Astrocyte of the cerebellum (primary cell): ENCODE measurements around the gene POLR3E.

ENCODE experiments used
- DNase-seq: peaks from one replicate; pipeline ENCODE4 v3.0.0-alpha.2; 2011; ENCODE audit warnings: low read depth
- H3K4me3 ChIP-seq: 2 replicates; pipeline ENCODE4 v1.5.1; 2011; ENCODE audit warnings: mild to moderate bottlenecking, low read depth, low read length, moderate library complexity
- in situ Hi-C: cut with HindIII; loops from 2 replicates; pipeline ENCODE4 v1.10.0; 2017; ENCODE audit warnings: low sequenced_read_pairs
- TF ChIP-seq, protein P1 (sequence below): IDR thresholded peaks from 2 replicates; pipeline ENCODE4 v1.5.1; 2012; ENCODE audit warnings: low read length, low read depth, moderate library complexity, mild to moderate bottlenecking; ENCODE audit errors: missing control alignments

Gene POLR3E

DNA sequence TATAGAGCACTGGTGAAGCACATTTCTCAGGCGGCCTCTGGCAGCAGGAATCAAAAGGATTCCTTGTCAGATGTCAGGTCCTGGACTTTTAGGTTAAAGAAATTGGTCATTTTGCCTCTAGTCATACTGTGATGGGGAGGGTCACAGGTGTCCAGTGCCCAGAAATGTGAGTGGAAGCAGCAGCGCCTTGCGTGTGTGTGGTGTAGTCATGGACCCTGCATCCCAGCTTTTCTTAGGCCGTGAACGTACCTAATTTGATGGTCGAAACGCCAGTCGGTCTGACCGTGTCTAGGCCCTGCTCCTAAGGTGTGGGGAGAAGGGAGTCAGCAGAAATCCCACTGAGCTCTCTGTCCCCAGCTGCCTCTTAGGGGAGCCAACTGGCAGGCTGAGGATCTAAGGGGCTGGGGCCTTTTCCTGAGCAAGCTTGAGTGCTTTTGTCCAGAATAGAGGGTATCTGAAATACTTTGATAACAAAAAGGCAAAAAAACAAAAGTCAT, 32.0 kb downstream of the POLR3E start:
- no peak for DNase-seq
- H3K4me3 ChIP-seq = no peak overlapping the region
- in situ Hi-C loops = no loop called here

DNA sequence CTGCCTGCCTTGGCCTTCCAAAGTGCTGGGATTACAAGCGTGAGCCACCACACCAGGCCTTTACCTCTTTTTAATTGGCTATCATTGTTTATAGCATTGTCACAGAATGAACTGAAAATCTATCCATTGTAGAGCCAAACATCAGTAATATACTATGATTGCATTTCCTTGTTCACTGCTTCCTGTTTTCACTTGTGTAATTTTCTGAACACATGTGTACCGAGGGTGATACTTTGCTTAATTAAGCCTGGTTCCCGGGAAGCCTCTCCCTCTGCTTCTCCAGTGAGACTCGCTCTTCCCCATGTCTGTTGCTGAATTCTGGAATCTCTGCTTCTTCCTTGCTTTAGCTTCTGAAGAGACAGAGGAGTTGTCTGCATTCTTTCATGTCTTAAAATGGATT, 33.1 kb downstream of the POLR3E start:
- TF ChIP-seq, protein P1, sequence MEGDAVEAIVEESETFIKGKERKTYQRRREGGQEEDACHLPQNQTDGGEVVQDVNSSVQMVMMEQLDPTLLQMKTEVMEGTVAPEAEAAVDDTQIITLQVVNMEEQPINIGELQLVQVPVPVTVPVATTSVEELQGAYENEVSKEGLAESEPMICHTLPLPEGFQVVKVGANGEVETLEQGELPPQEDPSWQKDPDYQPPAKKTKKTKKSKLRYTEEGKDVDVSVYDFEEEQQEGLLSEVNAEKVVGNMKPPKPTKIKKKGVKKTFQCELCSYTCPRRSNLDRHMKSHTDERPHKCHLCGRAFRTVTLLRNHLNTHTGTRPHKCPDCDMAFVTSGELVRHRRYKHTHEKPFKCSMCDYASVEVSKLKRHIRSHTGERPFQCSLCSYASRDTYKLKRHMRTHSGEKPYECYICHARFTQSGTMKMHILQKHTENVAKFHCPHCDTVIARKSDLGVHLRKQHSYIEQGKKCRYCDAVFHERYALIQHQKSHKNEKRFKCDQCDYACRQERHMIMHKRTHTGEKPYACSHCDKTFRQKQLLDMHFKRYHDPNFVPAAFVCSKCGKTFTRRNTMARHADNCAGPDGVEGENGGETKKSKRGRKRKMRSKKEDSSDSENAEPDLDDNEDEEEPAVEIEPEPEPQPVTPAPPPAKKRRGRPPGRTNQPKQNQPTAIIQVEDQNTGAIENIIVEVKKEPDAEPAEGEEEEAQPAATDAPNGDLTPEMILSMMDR = no peak
- H3K4me3 ChIP-seq = no peak overlapping the region
- in situ Hi-C loops = no loop called here
- no peak for DNase-seq

More for the DNA sequence above, 32.0 kb downstream of the POLR3E start:
- TF ChIP-seq, protein P1 = no peak

DNA sequence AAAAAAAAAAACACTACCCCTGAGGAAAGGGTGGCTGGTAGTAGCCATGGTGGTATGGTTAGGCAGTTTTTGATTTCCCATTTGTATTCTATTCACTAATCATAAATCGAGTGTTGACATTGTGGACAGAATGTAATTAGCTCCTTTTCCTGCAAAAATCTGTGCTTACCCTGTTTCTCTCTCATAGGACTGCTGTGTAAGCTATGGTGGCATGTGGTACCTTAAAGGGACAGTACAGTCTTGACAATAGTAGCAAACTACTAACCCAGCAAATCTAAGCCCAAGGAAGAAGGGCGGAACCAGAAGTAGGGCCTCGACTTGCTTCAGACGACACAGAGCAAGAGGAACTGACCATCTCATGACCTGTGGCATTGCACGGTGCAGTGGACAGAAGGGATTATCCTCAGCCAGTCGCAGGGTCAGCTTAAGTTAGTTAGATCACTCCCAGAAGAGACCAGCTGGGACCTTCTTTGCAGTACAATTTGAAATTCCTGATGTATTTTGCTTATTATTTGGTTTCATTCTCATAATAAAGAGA, 36.3 kb downstream of the POLR3E start:
- H3K4me3 ChIP-seq = no peak overlapping the region
- TF ChIP-seq, protein P1 = no peak
- in situ Hi-C loops = no loop called here
- no peak for DNase-seq

DNA sequence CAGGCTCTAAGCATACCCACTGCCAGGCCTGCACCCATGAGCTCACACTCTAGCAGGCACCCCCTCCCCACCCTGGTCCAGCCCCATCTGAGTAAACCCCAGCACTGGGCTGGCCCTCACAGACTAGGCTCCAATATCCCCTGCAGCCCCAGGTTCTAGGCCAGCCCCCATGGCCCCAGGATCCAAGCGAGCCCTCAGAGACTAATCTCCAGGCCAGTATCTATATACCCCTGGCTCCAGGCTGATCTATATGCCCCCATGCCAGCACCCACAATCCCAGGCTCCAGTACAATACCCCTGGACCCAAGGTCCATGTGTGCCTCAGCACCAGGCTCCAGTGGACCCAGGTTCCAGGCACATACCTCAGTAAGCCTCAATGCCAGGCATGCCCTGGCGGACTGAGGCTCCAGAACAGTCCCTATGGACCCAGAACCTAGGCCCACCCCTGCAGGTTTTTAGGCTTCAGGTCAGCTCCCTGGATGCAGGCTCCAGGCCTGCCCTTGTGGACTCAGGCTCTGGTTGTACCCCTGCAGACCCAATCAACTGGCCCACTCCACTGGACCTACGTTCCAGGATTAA, 38.5 kb downstream of the POLR3E start:
- in situ Hi-C loops = no loop called here
- no peak overlapping the region for H3K4me3 ChIP-seq
- TF ChIP-seq, protein P1 = no peak
- DNase-seq = no peak

DNA sequence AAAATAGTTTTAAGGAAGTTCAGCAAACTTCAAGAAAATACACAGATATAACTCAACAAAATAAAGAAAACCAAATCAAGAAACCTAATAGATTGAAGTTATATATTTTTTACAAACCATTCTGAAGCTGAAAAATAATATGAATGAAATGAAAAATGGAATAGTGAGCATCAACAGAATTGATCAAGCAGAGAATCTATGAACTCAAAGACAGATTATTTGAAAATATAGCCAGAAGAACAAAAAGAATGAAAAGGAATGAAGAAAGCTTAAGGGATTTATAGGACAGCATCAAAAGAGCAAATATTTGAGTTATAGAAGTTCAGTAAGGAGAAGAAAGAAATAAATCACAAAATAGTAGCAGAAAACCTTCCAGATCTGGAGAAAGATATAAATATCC, 39.4 kb downstream of the POLR3E start:
- TF ChIP-seq, protein P1 = no peak
- in situ Hi-C loops = no loop called here
- no peak for DNase-seq
- no peak overlapping the region for H3K4me3 ChIP-seq

DNA sequence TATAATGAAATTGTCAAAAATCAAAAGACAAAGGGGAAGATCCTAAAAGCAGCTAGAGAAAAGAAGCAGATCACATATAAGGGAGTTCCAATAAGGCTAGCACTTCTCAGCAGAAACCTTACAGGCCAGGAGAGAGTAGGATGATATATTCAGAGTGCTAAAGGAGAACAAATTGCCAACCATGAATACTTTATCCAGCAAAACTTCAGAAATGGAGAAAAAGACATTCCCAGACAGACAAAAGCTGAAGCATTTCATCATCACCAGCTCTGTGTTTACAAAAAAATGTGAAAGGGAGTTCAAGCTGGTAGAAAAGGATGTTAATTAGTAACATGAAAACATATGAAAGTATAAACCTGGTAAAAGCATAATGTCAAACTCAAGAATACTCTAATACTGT, 39.8 kb downstream of the POLR3E start:
- TF ChIP-seq, protein P1 = no peak
- DNase-seq = no peak
- in situ Hi-C loops = no loop called here
- no peak overlapping the region for H3K4me3 ChIP-seq
